Common myeloid progenitor, CD34-positive (primary cell): Measurements from ENCODE around the gene MUTYH.
A peak's percentile ranks its signal among the peaks of the same experiment; 100 is the strongest.
"Not testable (repeated sequence)": the region's sequence is repeated elsewhere in the genome, so short reads cannot be mapped to it uniquely, and the experiment has no call there.

Source experiments
- CTCF ChIA-PET: fragments of 350-600 bp; sonication (Branson Sonifier 250); formaldehyde crosslinking; loops from one replicate; lab custom pipeline; 2021; ENCODE audit warnings: antibody characterized with exemption; lab: Charles Lee
- POLR2A ChIA-PET: fragments of 350-600 bp; sonication (Branson Sonifier 250); formaldehyde crosslinking; loops from one replicate; lab custom pipeline; 2021; ENCODE audit warnings: antibody characterized with exemption; lab: Charles Lee
- DNase-seq, 3 donors: peaks; one replicate each; pipeline versions ENCODE4 v3.0.0 to v3.0.0-alpha.2; 2013
- H3K27ac ChIP-seq, 2 experiments: 1 replicate in 1 of 2; 2 replicates in 1 of 2; pipeline ENCODE4 v1.7.0; 2013; ENCODE audit warnings: inconsistent platforms in 2 of 2, low read length in 2 of 2, mild to moderate bottlenecking in 2 of 2, low read depth in 1 of 2, moderate library complexity in 1 of 2; ENCODE audit not compliant: severe bottlenecking in 2 of 2, insufficient read depth in 1 of 2, poor library complexity in 1 of 2
- H3K27me3 ChIP-seq, 5 experiments: replicated peaks in 2 of 5; 1 replicate in 3 of 5; 2 replicates in 2 of 5; pipeline versions ENCODE4 v1.6.1 to v1.7.0; 2013; ENCODE audit warnings: low read length in 4 of 5, mild to moderate bottlenecking in 2 of 5, moderate library complexity in 2 of 5, inconsistent platforms in 1 of 5; ENCODE audit not compliant: insufficient read depth in 5 of 5, control insufficient read depth in 4 of 5
- H3K36me3 ChIP-seq, 4 experiments: 1 replicate in 2 of 4; 2 replicates in 2 of 4; pipeline versions ENCODE4 v1.6.1 to v1.7.0; 2013; ENCODE audit warnings: low read length in 3 of 4, control low read depth in 1 of 4, mild to moderate bottlenecking in 1 of 4; ENCODE audit not compliant: control insufficient read depth in 4 of 4, insufficient read depth in 4 of 4
- H3K4me1 ChIP-seq, 4 experiments: 1 replicate in 3 of 4; 2 replicates in 1 of 4; pipeline versions ENCODE4 v1.6.1 to v1.7.1; 2013; ENCODE audit warnings: low read length in 3 of 4, mild to moderate bottlenecking in 3 of 4, control low read depth in 1 of 4, inconsistent platforms in 1 of 4, moderate library complexity in 1 of 4; ENCODE audit not compliant: control insufficient read depth in 4 of 4, insufficient read depth in 4 of 4; ENCODE audit errors: control extremely low read depth in 1 of 4
- H3K4me3 ChIP-seq, 7 experiments: 1 replicate in 4 of 7; 2 replicates in 3 of 7; pipeline versions ENCODE4 v1.5.1 to v1.7.0; 2013; ENCODE audit warnings: mild to moderate bottlenecking in 7 of 7, low read length in 6 of 7, moderate library complexity in 6 of 7, inconsistent platforms in 2 of 7, low read depth in 2 of 7, control low read depth in 1 of 7; ENCODE audit not compliant: insufficient read depth in 4 of 7, control insufficient read depth in 1 of 7; ENCODE audit errors: extremely low read depth in 1 of 7
- H3K9me3 ChIP-seq, 5 experiments: 1 replicate in 4 of 5; 2 replicates in 1 of 5; pipeline versions ENCODE4 v1.6.1 to v1.7.1; 2013; ENCODE audit warnings: low read length in 4 of 5, mild to moderate bottlenecking in 2 of 5, inconsistent platforms in 1 of 5, low read depth in 1 of 5, moderate library complexity in 1 of 5; ENCODE audit not compliant: control insufficient read depth in 4 of 5, insufficient read depth in 2 of 5; ENCODE audit errors: control extremely low read depth in 1 of 5
- WGBS: methylation state at CpG from one replicate; pipeline ENCODE4 v1.1.5; 2013; ENCODE audit not compliant: insufficient coverage; 5-methylcytosine and 5-hydroxymethylcytosine counted together

The MUTYH gene

GRCh38 chr1:45291002-45291401 is 49.2 kb downstream of the MUTYH start:
- not testable (repeated sequence) for H3K4me3 ChIP-seq, H3K27me3 ChIP-seq, H3K27ac ChIP-seq, H3K9me3 ChIP-seq, DNase-seq, H3K4me1 ChIP-seq, H3K36me3 ChIP-seq
- CTCF ChIA-PET = interaction anchor here (0.6 to 18.6 kb wide), 4 partner anchors 11 to 916 kb away, joined by 4 to 402 read pairs (median 4); partner anchors contain the start of genes HECTD3 and UROD
- 40% methylated on average over 2 of the region's 6 CpGs for WGBS
- POLR2A ChIA-PET = interaction anchor here (0.7 kb wide), 1 partner anchor 9 kb away, joined by 3 read pairs; no protein-coding TSS in a partner anchor

- H3K27me3 ChIP-seq, H3K36me3 ChIP-seq, CTCF ChIA-PET, H3K4me3 ChIP-seq, H3K27ac ChIP-seq, POLR2A ChIA-PET, H3K9me3 ChIP-seq, DNase-seq: not testable (repeated sequence)
- no CpG with 5 or more reads among the region's 3 CpGs for WGBS
- H3K4me1 ChIP-seq = peaks cover 3 to 11% (median 9%) of the 10 kb centered on the region in 4 experiments
Measured at GRCh38 chr1:45286521-45286920, 53.7 kb downstream of the MUTYH start.

GRCh38 chr1:45284858-45285257 is 55.4 kb downstream of the MUTYH start:
- H3K9me3 ChIP-seq, CTCF ChIA-PET, H3K36me3 ChIP-seq, POLR2A ChIA-PET, H3K4me3 ChIP-seq, H3K27me3 ChIP-seq, H3K27ac ChIP-seq, DNase-seq: not testable (repeated sequence)
- H3K4me1 ChIP-seq = peaks cover 3 to 11% (median 9%) of the 10 kb centered on the region in 4 experiments
- 97% methylated on average over 7 of the region's 9 CpGs for WGBS

- CTCF ChIA-PET = interaction anchor here (0.6 to 1.2 kb wide), 4 partner anchors 10 to 399 kb away, joined by 3 to 4 read pairs (median 3); no protein-coding TSS in a partner anchor
- POLR2A ChIA-PET = interaction anchor here (1.1 kb wide), 1 partner anchor 21 kb away, joined by 3 read pairs; no protein-coding TSS in a partner anchor
- H3K9me3 ChIP-seq = peaks cover 0 to 12% (median 4%) of the 10 kb centered on the region in 5 experiments
- peaks cover 3 to 11% (median 9%) of the 10 kb centered on the region in 4 experiments for H3K4me1 ChIP-seq
- H3K27me3 ChIP-seq = no peaks in the 10 kb centered on the region
- no peak overlapping the region for H3K27ac ChIP-seq
- WGBS = 11% methylated on average over 1 of the region's 3 CpGs
- peak; percentile 55 to 73 (median 63) for DNase-seq
- peak overlapping the region in 1 of 7 experiments; percentile 6 for H3K4me3 ChIP-seq
- H3K36me3 ChIP-seq = peaks cover 0 to 2% (median 0%) of the 10 kb centered on the region in 4 experiments
Measured at GRCh38 chr1:45282351-45282750, 57.9 kb downstream of the MUTYH start.
